ENCODE data around the gene COBL. TPM values are rescaled to one million over a fixed set of nuclear protein-coding genes. Genes with fewer than 3 reads are reported as not detected.

COBL gene
- total and polyA plus RNA-seq, 10 of the 15 experiments (the other 5 are each of a cell fraction or from before 2014, with no cell fraction given), result 0.21 TPM; not detected in 9

DNA sequence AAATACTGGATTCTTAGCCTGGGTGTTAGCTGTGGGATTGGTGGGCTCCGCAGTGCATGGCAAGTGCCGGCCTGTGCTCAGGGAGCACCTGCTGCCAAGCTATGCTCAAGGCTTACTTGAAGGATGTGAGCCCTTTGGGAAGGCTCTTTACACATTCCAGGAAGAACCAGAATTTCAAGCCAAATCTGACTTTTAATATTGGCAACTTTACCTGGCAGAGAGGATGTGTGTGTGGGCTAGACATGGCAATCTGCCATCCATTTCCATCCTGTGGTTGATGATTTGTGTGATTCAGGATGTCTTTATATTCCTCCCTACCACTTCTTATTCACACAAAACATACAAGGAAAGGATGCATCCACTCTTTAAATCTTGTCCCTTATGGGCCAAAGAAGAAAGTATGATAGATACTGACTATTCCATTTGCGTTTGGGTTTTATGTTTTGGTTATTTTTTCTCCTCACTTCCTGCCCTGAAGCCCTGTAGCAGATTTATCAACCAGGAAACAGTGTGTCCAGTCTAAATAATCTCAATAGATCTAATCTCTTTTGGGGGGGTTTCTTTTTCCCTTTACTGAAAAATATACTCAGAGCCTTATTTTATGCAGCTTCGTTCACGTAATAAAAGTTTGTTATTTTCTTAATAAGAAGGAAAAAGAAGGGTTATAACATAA is 247.1 kb downstream of the COBL start:
- Histone ChIP-seq H3K79me2 (ENCODE audit: control insufficient read depth, insufficient read depth, low read length) (no peaks in the 10 kb centered on the region), H3K9ac (ENCODE audit: control insufficient read depth, insufficient read depth, low read length) (no peak overlapping the region), H3K9me3 (replicated peaks; ENCODE audit: control insufficient read depth, insufficient read depth, low read length) (no peaks in the 10 kb centered on the region), H3K36me3 (ENCODE audit: control insufficient read depth in 2 of 2, insufficient read depth in 2 of 2, low read length in 1 of 2) (no peaks in the 10 kb centered on the region), H4K20me1 (ENCODE audit: control insufficient read depth, insufficient read depth) (no peaks in the 10 kb centered on the region), H3K4me3 (no peak overlapping the region), H3K4me1 (ENCODE audit: control insufficient read depth, insufficient read depth, low read length) (no peaks in the 10 kb centered on the region), H3K4me2 (ENCODE audit: control insufficient read depth, insufficient read depth) (no peak overlapping the region), H3K27ac (ENCODE audit: control insufficient read depth, insufficient read depth) (no peak overlapping the region), H2AFZ (ENCODE audit: control insufficient read depth, low read depth, low read length) (no peak overlapping the region), H3K27me3 (replicated peaks in 1 of 2; ENCODE audit: control insufficient read depth in 2 of 2, insufficient read depth in 2 of 2, low read length in 1 of 2) (no peaks in the 10 kb centered on the region)
- TF ChIP-seq, protein P1, sequence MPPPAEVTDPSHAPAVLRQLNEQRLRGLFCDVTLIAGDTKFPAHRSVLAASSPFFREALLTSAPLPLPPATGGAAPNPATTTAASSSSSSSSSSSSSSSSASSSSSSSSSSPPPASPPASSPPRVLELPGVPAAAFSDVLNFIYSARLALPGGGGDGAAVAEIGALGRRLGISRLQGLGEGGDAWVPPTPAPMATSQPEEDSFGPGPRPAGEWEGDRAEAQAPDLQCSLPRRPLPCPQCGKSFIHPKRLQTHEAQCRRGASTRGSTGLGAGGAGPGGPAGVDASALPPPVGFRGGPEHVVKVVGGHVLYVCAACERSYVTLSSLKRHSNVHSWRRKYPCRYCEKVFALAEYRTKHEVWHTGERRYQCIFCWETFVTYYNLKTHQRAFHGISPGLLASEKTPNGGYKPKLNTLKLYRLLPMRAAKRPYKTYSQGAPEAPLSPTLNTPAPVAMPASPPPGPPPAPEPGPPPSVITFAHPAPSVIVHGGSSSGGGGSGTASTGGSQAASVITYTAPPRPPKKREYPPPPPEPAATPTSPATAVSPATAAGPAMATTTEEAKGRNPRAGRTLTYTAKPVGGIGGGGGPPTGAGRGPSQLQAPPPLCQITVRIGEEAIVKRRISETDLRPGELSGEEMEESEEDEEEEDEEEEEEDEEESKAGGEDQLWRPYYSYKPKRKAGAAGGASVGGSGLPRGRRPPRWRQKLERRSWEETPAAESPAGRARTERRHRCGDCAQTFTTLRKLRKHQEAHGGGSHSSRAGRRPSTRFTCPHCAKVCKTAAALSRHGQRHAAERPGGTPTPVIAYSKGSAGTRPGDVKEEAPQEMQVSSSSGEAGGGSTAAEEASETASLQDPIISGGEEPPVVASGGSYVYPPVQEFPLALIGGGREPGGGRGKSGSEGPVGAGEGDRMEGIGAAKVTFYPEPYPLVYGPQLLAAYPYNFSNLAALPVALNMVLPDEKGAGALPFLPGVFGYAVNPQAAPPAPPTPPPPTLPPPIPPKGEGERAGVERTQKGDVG (CRISPR knock-in tag; IDR thresholded peaks at IDR 0.05), result no peak
- TF ChIP-seq RB1 (IDR thresholded peaks at IDR 0.05; ENCODE audit: borderline replicate concordance) (no peak), YBX1 (IDR thresholded peaks at IDR 0.05) (no peak), TARDBP (IDR thresholded peaks at IDR 0.05; ENCODE audit: borderline replicate concordance) (no peak)
- ATAC-seq, result no peak
- FAIRE-seq, result no peak
- ChIA-PET POLR2A (no interaction called here), RAD21 (ENCODE audit: unreplicated experiment) (no interaction called here), SMC1A (ENCODE audit: uncharacterized antibody, unreplicated experiment) (no interaction called here), CTCF (interaction anchor here (1.5 to 1.7 kb wide), 2 partner anchors 16 to 601 kb away, joined by 3 read pairs; no protein-coding TSS in a partner anchor)
- BruUV-seq (replicated peaks), result no TSS peak
- no peak for DNase-seq (ENCODE audit: low read depth, low spot score)
- 27% methylated on average over 5 of the region's 5 CpGs for WGBS (ENCODE audit: insufficient coverage, insufficient replicate concordance, low lambda C conversion rate, missing lambda C conversion rate)
- intact Hi-C loops (cut with micrococcal nuclease; ENCODE audit: unreplicated experiment), result loop anchor here (5.0 kb wide), 1 partner anchor 73 kb away; no protein-coding TSS in a partner anchor
- in situ Hi-C loops (cut with MboI), result no loop called here

Data from GM12878 (cell line).